HEK293 (cell line): ENCODE results near the gene KIRREL3.

Experiments used
- CTCF ChIA-PET: fragments of 350-600 bp; formaldehyde crosslinking; extraction: SDS; loops from one replicate; lab custom pipeline; 2021; ENCODE audit warnings: antibody characterized with exemption; lab: Yijun Ruan, JAX
- POLR2A ChIA-PET: fragments of 300-600 bp; formaldehyde crosslinking; extraction: SDS; loops from one replicate; lab custom pipeline; 2020; ENCODE audit warnings: antibody characterized with exemption, inconsistent platforms; lab: Yijun Ruan, JAX
- H3K27ac ChIP-seq: fragments of 200-500 bp; sonication (Bioruptor generic); 2 replicates; pipeline ENCODE4 v1.5.1; 2014; ENCODE audit warnings: low read depth, low read length, control low read depth, inconsistent platforms; ENCODE audit errors: extremely low read depth
- H3K36me3 ChIP-seq, 2 experiments: fragments of 200-500 bp in 1 of 2; sonication (Bioruptor generic) in 1 of 2; 1 replicate in 1 of 2; 2 replicates in 1 of 2; pipeline ENCODE4 v1.5.1; 2014 to 2017; ENCODE audit warnings: inconsistent platforms in 2 of 2, low read length in 2 of 2; ENCODE audit not compliant: control insufficient read depth in 2 of 2, insufficient read depth in 1 of 2
- H3K4me1 ChIP-seq: fragments of 200-500 bp; sonication (Bioruptor generic); 2 replicates; pipeline ENCODE4 v1.5.1; 2014; ENCODE audit warnings: mild to moderate bottlenecking, low read length, inconsistent platforms; ENCODE audit not compliant: control insufficient read depth, insufficient read depth
- H3K4me3 ChIP-seq: 2 replicates; pipeline ENCODE4 v1.5.1; 2011; ENCODE audit warnings: low read depth, mild to moderate bottlenecking, control low read depth, low read length, moderate library complexity
- H3K9me3 ChIP-seq: fragments of 200-500 bp; sonication (Bioruptor generic); 2 replicates; pipeline ENCODE4 v1.5.1; 2014; ENCODE audit warnings: low read depth, low read length, inconsistent platforms; ENCODE audit not compliant: control insufficient read depth, insufficient read depth
- ELK4 ChIP-seq: IDR thresholded peaks from 2 replicates; pipeline ENCODE4 v1.6.1; 2011; ENCODE audit warnings: mild to moderate bottlenecking, low read depth, low read length, borderline replicate concordance
- GLIS2 ChIP-seq: fragments of 450-650 bp; formaldehyde crosslinking; IDR thresholded peaks from 2 replicates; pipeline ENCODE4 v1.5.1; 2016; ENCODE audit warnings: missing biosample characterization, missing genetic modification characterization
- REPIN1 ChIP-seq: fragments of 450-650 bp; formaldehyde crosslinking; IDR thresholded peaks from 2 replicates; pipeline ENCODE4 v1.5.1; 2017; ENCODE audit warnings: missing biosample characterization, missing genetic modification characterization, low read depth
- SALL2 ChIP-seq: fragments of 450-650 bp; formaldehyde crosslinking; IDR thresholded peaks from 2 replicates; pipeline ENCODE4 v1.5.0; 2017; ENCODE audit warnings: missing biosample characterization, mild to moderate bottlenecking, missing genetic modification characterization, borderline replicate concordance
- SETDB1 ChIP-seq: IDR thresholded peaks from one replicate; pipeline ENCODE4 v1.6.1; 2017; ENCODE audit warnings: mild to moderate bottlenecking, low read length, moderate library complexity, mixed read lengths; ENCODE audit not compliant: insufficient read length
- ZBTB10 ChIP-seq: fragments of 450-650 bp; formaldehyde crosslinking; IDR thresholded peaks from 2 replicates; pipeline ENCODE4 v1.5.1; 2016; ENCODE audit warnings: missing biosample characterization, missing genetic modification characterization
- ZEB2 ChIP-seq: fragments of 450-650 bp; formaldehyde crosslinking; IDR thresholded peaks from 2 replicates; pipeline ENCODE4 v1.5.1; 2016; ENCODE audit warnings: missing biosample characterization, missing genetic modification characterization
- ZNF132 ChIP-seq: fragments of 450-650 bp; formaldehyde crosslinking; IDR thresholded peaks from 2 replicates; pipeline ENCODE4 v1.5.1; 2017; ENCODE audit warnings: missing biosample characterization, missing genetic modification characterization, borderline replicate concordance
- ZNF16 ChIP-seq: fragments of 450-650 bp; formaldehyde crosslinking; IDR thresholded peaks from 2 replicates; pipeline ENCODE4 v1.5.1; 2016; ENCODE audit warnings: low read depth, missing biosample characterization, missing genetic modification characterization
- ZNF174 ChIP-seq: fragments of 450-650 bp; formaldehyde crosslinking; IDR thresholded peaks from 2 replicates; pipeline ENCODE4 v1.5.0; 2017; ENCODE audit warnings: missing biosample characterization, mild to moderate bottlenecking, missing genetic modification characterization
- ZNF211 ChIP-seq: fragments of 450-650 bp; formaldehyde crosslinking; IDR thresholded peaks from 2 replicates; pipeline ENCODE4 v1.5.1; 2016; ENCODE audit warnings: low read depth, missing biosample characterization, missing genetic modification characterization
- ZNF24 ChIP-seq: fragments of 450-650 bp; formaldehyde crosslinking; IDR thresholded peaks from 2 replicates; pipeline ENCODE4 v1.5.1; 2016; ENCODE audit warnings: missing biosample characterization, missing genetic modification characterization
- ZNF274 ChIP-seq, 2 experiments: fragments of 200-500 bp in 1 of 2; fragments of 450-650 bp in 1 of 2; sonication (Bioruptor generic) in 1 of 2; formaldehyde crosslinking in 1 of 2; IDR thresholded peaks; 2 replicates each; pipeline versions ENCODE4 v1.5.1 to v1.6.1; 2014 to 2016; ENCODE audit warnings: borderline replicate concordance in 1 of 2, inconsistent platforms in 1 of 2, low read length in 1 of 2, missing biosample characterization in 1 of 2, missing genetic modification characterization in 1 of 2
- ZNF37A ChIP-seq: fragments of 450-650 bp; IDR thresholded peaks from 2 replicates; pipeline ENCODE4 v1.5.1; 2018; ENCODE audit warnings: missing biosample characterization, missing genetic modification characterization
- ZNF501 ChIP-seq: fragments of 450-650 bp; formaldehyde crosslinking; IDR thresholded peaks from 2 replicates; pipeline ENCODE4 v1.5.1; 2016; ENCODE audit warnings: missing biosample characterization, missing genetic modification characterization
- ZNF596 ChIP-seq: fragments of 450-650 bp; IDR thresholded peaks from 2 replicates; pipeline ENCODE4 v1.5.0; 2018; ENCODE audit warnings: missing biosample characterization, mild to moderate bottlenecking, missing genetic modification characterization, moderate library complexity
- ZNF645 ChIP-seq: fragments of 450-650 bp; formaldehyde crosslinking; IDR thresholded peaks from 2 replicates; pipeline ENCODE4; 2016; ENCODE audit warnings: missing biosample characterization, missing genetic modification characterization
- ZNF660 ChIP-seq: fragments of 450-650 bp; IDR thresholded peaks from 2 replicates; pipeline ENCODE4 v1.5.1; 2018; ENCODE audit warnings: missing biosample characterization, mild to moderate bottlenecking, missing genetic modification characterization
- ZNF677 ChIP-seq: fragments of 450-650 bp; IDR thresholded peaks from 2 replicates; pipeline ENCODE4 v1.5.0; 2018; ENCODE audit warnings: missing biosample characterization, mild to moderate bottlenecking, missing genetic modification characterization, moderate library complexity
- ZNF747 ChIP-seq: fragments of 450-650 bp; formaldehyde crosslinking; IDR thresholded peaks from 2 replicates; pipeline ENCODE4 v1.5.1; 2016; ENCODE audit warnings: missing biosample characterization, missing genetic modification characterization
- ZNF76 ChIP-seq: fragments of 450-650 bp; formaldehyde crosslinking; IDR thresholded peaks from 2 replicates; pipeline ENCODE4; 2016; ENCODE audit warnings: low read depth, missing biosample characterization, missing genetic modification characterization, borderline replicate concordance
- ZSCAN23 ChIP-seq: fragments of 450-650 bp; formaldehyde crosslinking; IDR thresholded peaks from 2 replicates; pipeline ENCODE4 v1.5.1; 2016; ENCODE audit warnings: missing biosample characterization, missing genetic modification characterization

KIRREL3 gene

GRCh38 chr11:126459691-126460281 is 540.8 kb downstream of the KIRREL3 start:
- CTCF ChIA-PET = interaction anchor here (1.1 to 1.4 kb wide), 2 partner anchors 19 to 21 kb away, joined by 3 read pairs; no protein-coding TSS in a partner anchor
- no peaks in the 10 kb centered on the region for H3K4me1 ChIP-seq
- H3K27ac ChIP-seq = no peak overlapping the region
- H3K9me3 ChIP-seq = no peaks in the 10 kb centered on the region
- no peaks in the 10 kb centered on the region for H3K36me3 ChIP-seq
- H3K4me3 ChIP-seq = no peak overlapping the region
- TF ChIP-seq ZNF37A (tag by site-specific recombination) (no peak), ZNF274 (IDR thresholded peaks at IDR 0.05; ENCODE audit: low read length) (no peak), ZNF274 (tag by site-specific recombination; IDR thresholded peaks at IDR 0.05; ENCODE audit: borderline replicate concordance) (no peak), ZNF501 (tag by site-specific recombination) (no peak), SETDB1 (no peak), GLIS2 (tag by site-specific recombination) (no peak), ZSCAN23 (tag by site-specific recombination) (no peak), ZNF747 (tag by site-specific recombination) (no peak), ZNF16 (tag by site-specific recombination) (no peak), ZNF132 (tag by site-specific recombination) (no peak), ZNF174 (tag by site-specific recombination) (no peak), ZNF211 (tag by site-specific recombination) (no peak), SALL2 (tag by site-specific recombination) (no peak), ZNF677 (no peak), ZNF660 (tag by site-specific recombination) (no peak), ELK4 (no peak), ZNF76 (tag by site-specific recombination) (no peak), ZEB2 (no peak)
- TF ChIP-seq, all 188 proteins: peak for 0
- POLR2A ChIA-PET = no interaction called here

GRCh38 chr11:126457817-126458216 is 542.8 kb downstream of the KIRREL3 start:
- ChIA-PET CTCF (no interaction called here), POLR2A (no interaction called here)
- Histone ChIP-seq H3K27ac (no peak overlapping the region), H3K9me3 (no peaks in the 10 kb centered on the region), H3K36me3 (no peaks in the 10 kb centered on the region), H3K4me3 (no peak overlapping the region), H3K4me1 (no peaks in the 10 kb centered on the region)
- no peak for TF ChIP-seq ZNF211 (tag by site-specific recombination)
- TF ChIP-seq ZNF596 (tag by site-specific recombination) = no peak
- TF ChIP-seq ZNF24 (tag by site-specific recombination) = no peak
- TF ChIP-seq ZNF174 (tag by site-specific recombination) = no peak
- TF ChIP-seq ZNF645 = no peak
- no peak for TF ChIP-seq ZBTB10 (tag by site-specific recombination)
- TF ChIP-seq REPIN1 (tag by site-specific recombination) = no peak
